HG03354 (cell line): ENCODE measurements around the gene DDX4.

Experiments
- ATAC-seq: cut with Tn5 transposase; IDR thresholded peaks from one replicate; pipeline ENCODE4 v1.9.1; 2021; ENCODE audit warnings: mild to moderate bottlenecking; ENCODE audit not compliant: unreplicated experiment, poor library complexity, severe bottlenecking

The DDX4 gene

GRCh38 chr5:55860288-55860687, 122.4 kb downstream of the DDX4 start:
- no peak for ATAC-seq

GRCh38 chr5:55860709-55861108, 122.8 kb downstream of the DDX4 start:
- ATAC-seq, result no peak

DNA sequence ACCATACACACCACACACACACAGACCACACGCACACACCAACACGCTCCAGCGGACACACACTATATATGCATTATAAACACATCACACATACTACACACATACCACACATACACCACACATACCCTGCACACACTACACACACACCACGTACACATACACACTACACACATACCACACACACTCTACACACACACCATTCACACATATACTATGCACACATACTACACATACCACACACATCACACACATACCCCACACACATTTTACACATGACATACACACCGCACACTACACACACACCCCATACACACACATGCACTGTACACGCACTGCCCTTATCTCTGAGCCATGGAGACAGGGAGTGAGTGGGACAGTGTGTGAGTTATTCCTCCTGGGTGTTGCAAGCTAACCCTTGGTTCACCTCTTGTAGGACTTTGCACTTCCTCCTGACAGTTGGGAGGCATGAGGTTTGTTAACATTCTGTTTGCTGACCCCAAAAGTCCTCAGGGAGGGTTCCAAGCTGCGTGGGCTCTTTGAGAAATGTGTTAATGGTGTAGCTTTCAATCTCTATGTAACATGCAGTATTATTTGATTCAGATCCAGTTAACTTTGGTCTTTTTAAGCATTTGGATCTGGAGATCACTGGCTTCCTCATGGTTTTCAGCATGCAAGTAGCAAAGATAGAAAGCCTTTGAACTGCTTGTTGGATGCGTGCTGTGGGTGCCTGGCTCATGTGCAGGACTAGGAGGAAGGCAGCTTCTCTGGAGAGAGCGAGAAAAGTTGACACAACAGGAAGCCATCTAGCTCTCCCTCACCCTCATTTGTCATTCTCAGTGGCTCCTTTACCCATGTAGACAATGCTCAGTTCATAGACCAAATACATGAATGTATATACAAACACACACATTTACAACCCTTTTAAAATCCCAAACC, 127.0 kb downstream of the DDX4 start:
- no peak for ATAC-seq

- ATAC-seq, result no peak
These were observed 128.0 kb downstream of the DDX4 start for GRCh38 chr5:55865831-55866230.

- ATAC-seq, result no peak
These were observed 128.6 kb downstream of the DDX4 start for GRCh38 chr5:55866485-55866884.
